CD4-positive, CD25-positive, alpha-beta regulatory T cell (primary cell): ENCODE results near the gene PDE4D. TPM values are rescaled to one million over a fixed set of nuclear protein-coding genes. Genes with fewer than 3 reads are reported as not detected.

Source experiments
- ATAC-seq, 2 donors: fragments of 150-1000 bp; cut with Tn5 transposase; one replicate each; pipeline ENCODE4 v1.10.0; 2021; ENCODE audit warnings: low read depth in 2 of 2, moderate number of reproducible peaks in 2 of 2, moderate library complexity in 1 of 2
- DNase-seq, 3 donors: peaks; one replicate each; pipeline versions ENCODE4 v3.0.0 to v3.0.0-alpha.2; 2012 to 2022; ENCODE audit warnings: mixed read lengths in 1 of 3
- H3K27ac ChIP-seq: one replicate; pipeline ENCODE4 v1.7.0; 2013; ENCODE audit warnings: mild to moderate bottlenecking, low read length; ENCODE audit not compliant: insufficient read depth, poor library complexity, severe bottlenecking
- H3K27me3 ChIP-seq: one replicate; pipeline ENCODE4 v1.7.0; 2013; ENCODE audit warnings: low read length; ENCODE audit not compliant: control insufficient read depth, insufficient read depth
- H3K36me3 ChIP-seq: one replicate; pipeline ENCODE4 v1.7.0; 2013; ENCODE audit warnings: mild to moderate bottlenecking, low read length, moderate library complexity; ENCODE audit not compliant: control insufficient read depth, insufficient read depth
- H3K4me1 ChIP-seq: 2 replicates; pipeline ENCODE4 v1.7.0; 2013; ENCODE audit warnings: mild to moderate bottlenecking, low read length; ENCODE audit not compliant: insufficient read depth, control insufficient read depth, poor library complexity, severe bottlenecking
- H3K4me3 ChIP-seq: one replicate; pipeline ENCODE4 v1.7.0; 2013; ENCODE audit warnings: low read depth, mild to moderate bottlenecking, low read length, moderate library complexity
- H3K9me3 ChIP-seq, 2 experiments: 1 replicate in 1 of 2; 2 replicates in 1 of 2; pipeline ENCODE4 v1.7.0; 2013; ENCODE audit warnings: low read length in 2 of 2, mild to moderate bottlenecking in 1 of 2, moderate library complexity in 1 of 2; ENCODE audit not compliant: control insufficient read depth in 2 of 2
- H3K27ac Mint-ChIP-seq, 3 donors: one replicate each; pipeline ENCODE4 v1.8.0; 2020 to 2022; ENCODE audit warnings: mild to moderate bottlenecking in 3 of 3, mixed read lengths in 3 of 3, moderate library complexity in 2 of 3
- H3K27me3 Mint-ChIP-seq: one replicate; pipeline ENCODE4 v1.8.0; 2022; ENCODE audit warnings: mild to moderate bottlenecking, mixed read lengths
- H3K36me3 Mint-ChIP-seq: one replicate; pipeline ENCODE4 v1.8.0; 2020; ENCODE audit warnings: mixed read lengths
- H3K4me1 Mint-ChIP-seq, 4 donors: one replicate each; pipeline ENCODE4 v1.8.0; 2020 to 2022; ENCODE audit warnings: mixed read lengths in 4 of 4, mild to moderate bottlenecking in 1 of 4
- H3K4me3 Mint-ChIP-seq, 4 donors: one replicate each; pipeline ENCODE4 v1.8.0; 2020 to 2022; ENCODE audit warnings: mild to moderate bottlenecking in 4 of 4, mixed read lengths in 4 of 4, moderate library complexity in 3 of 4
- H3K9me3 Mint-ChIP-seq, 7 donors: one replicate each; pipeline ENCODE4 v1.8.0; 2020 to 2022; ENCODE audit warnings: mixed read lengths in 7 of 7, mild to moderate bottlenecking in 3 of 7, moderate library complexity in 2 of 7
- polyA plus RNA-seq, 4 donors: library from polyadenylated mRNA; unstranded; fragments of 300-500 nt; fragmentation: Illumina TruSeq; gene quantifications; one replicate each; pipeline ENCODE4 v1.2.3, GENCODE V29; 2021
- total RNA-seq: library from RNA; stranded (reverse); gene quantifications from one replicate; pipeline ENCODE4 v1.2.3, GENCODE V29; 2022

The PDE4D gene
- total and polyA plus RNA-seq, 5 donors from 2014 or later = 2.1 to 39.9 (median 4.8) TPM

DNA sequence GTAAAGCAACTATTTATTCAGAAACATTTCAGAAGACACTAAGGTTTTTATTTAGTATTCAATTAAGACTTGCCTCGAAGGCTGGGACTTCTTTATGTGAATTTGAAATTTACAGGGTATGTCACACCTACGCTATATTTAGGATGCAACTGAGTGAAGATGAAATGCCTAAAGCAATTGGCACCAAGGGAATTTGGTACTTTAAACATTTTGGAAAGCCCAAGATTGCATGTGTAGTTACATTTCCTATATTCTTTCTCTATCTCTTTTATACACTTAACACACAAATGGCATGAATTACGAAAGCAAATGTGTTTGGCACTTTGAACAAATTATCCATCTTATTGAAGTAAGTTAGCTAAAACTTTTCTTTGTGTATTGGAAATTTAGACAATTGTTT lies 633.3 kb downstream of the PDE4D start:
- Histone ChIP-seq H3K9me3 (no peaks in the 10 kb centered on the region), H3K27ac (no peak overlapping the region), H3K4me1 (no peaks in the 10 kb centered on the region), H3K4me3 (no peak overlapping the region), H3K36me3 (no peaks in the 10 kb centered on the region), H3K27me3 (no peaks in the 10 kb centered on the region)
- no peaks in the 10 kb centered on the region for H3K4me1 Mint-ChIP-seq
- peaks cover 5% of the 10 kb centered on the region for H3K27me3 Mint-ChIP-seq
- DNase-seq = no peak
- no peak for ATAC-seq
- H3K27ac Mint-ChIP-seq = no peak overlapping the region
- H3K36me3 Mint-ChIP-seq = no peaks in the 10 kb centered on the region
- H3K4me3 Mint-ChIP-seq = no peak overlapping the region
- H3K9me3 Mint-ChIP-seq = no peaks in the 10 kb centered on the region

DNA sequence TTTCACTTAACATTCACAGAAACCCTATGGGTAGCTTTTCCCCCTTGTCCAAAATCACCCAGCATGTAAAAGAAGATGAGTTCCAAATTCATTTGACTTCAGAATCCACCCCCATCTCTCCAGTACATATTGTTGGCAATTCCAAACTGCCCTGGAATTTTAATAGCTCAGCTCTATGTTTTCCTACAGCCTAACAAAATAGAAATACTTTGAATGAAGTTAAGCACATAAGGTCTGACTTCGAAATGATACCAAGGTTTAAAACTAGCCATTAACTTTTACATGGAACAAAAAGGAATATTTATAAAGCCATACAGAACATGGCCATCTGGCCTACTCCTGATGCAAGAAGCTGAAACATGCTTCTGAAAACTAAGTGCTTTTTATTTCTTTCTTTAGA lies 634.3 kb downstream of the PDE4D start:
- ATAC-seq = no peak
- peaks cover 6% of the 10 kb centered on the region for H3K27me3 Mint-ChIP-seq

DNA sequence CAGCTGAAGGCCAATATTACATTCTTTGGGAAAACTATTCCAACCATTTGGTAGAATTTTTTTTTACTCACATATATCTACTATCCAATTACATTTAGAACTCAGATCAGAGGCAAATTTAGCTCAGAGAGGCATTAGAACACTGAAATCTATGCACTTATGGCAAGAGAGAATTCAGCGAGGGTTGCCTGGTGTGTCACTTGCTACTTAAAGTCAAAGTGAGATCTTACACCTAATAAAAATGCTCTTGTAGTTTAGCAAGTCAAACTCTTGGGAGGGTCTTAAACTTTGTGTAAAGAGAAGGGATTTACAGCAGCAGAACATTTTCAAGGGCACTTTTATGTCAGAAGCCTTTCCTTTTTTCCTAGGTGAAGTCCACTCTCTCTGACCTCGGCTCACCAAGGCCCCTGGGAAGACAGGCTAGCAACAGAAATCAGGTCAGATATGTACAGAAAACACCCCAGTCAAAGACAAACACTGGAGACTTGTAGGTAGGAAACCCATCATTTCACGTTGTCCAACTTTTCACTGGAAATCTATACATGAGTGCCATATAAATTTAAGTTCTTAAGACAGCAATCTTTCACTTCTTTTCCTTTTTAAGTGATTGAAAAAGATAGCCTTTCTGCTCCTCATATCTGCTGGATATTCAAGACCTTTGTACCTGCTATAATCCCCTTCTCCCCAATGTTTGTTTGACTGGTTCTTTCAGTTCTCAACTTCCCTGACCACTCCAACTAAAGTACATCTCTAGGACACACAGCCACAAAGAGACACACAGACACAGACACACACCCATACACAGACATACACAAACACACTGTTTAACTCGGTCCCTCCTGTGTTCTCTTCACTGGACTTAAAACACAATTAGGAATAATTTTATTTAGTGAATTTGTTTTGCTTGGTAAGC lies 635.8 kb downstream of the PDE4D start:
- H3K4me1 Mint-ChIP-seq = no peaks in the 10 kb centered on the region
- no peaks in the 10 kb centered on the region for H3K9me3 Mint-ChIP-seq
- no peak overlapping the region for H3K4me3 ChIP-seq
- DNase-seq (no peak), ATAC-seq (no peak)
- H3K4me1 ChIP-seq = no peaks in the 10 kb centered on the region
- no peak overlapping the region for H3K27ac Mint-ChIP-seq
- no peak overlapping the region for H3K4me3 Mint-ChIP-seq
- H3K36me3 Mint-ChIP-seq = no peaks in the 10 kb centered on the region
- no peaks in the 10 kb centered on the region for H3K36me3 ChIP-seq
- no peaks in the 10 kb centered on the region for H3K27me3 ChIP-seq
- no peaks in the 10 kb centered on the region for H3K9me3 ChIP-seq
- H3K27me3 Mint-ChIP-seq = peaks cover 9% of the 10 kb centered on the region
- H3K27ac ChIP-seq = no peak overlapping the region

More for the DNA sequence above, 634.3 kb downstream of the PDE4D start:
- H3K27me3 ChIP-seq = no peaks in the 10 kb centered on the region
- no peak for DNase-seq
- H3K9me3 ChIP-seq = no peaks in the 10 kb centered on the region
- H3K36me3 ChIP-seq = no peaks in the 10 kb centered on the region
- Mint-ChIP-seq H3K4me3 (no peak overlapping the region), H3K27ac (no peak overlapping the region), H3K9me3 (no peaks in the 10 kb centered on the region), H3K36me3 (no peaks in the 10 kb centered on the region), H3K4me1 (no peaks in the 10 kb centered on the region)
- no peaks in the 10 kb centered on the region for H3K4me1 ChIP-seq
- no peak overlapping the region for H3K4me3 ChIP-seq
- H3K27ac ChIP-seq = no peak overlapping the region

DNA sequence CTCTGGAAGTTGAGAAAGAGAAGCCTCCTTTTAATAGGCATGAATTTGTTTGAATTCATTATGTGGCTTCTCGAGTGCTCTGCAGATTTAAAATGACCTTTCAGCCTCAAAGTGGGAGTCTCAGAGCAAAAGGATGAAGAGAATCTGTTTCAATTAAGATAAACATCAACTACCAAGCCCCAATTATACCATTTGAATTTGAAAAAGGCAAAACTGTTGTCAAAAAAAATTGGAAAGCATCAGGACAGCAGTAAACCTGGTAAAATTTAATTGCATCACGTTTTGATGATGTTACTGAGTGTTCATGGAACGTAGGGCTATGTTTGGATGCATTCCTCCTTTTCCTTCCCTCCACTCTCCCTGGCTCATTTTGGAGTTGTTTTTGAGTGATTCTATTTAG lies 637.2 kb downstream of the PDE4D start:
- Mint-ChIP-seq H3K27ac (no peak overlapping the region), H3K4me3 (no peak overlapping the region), H3K9me3 (peaks cover 0 to 2% (median 0%) of the 10 kb centered on the region in 7 donors), H3K27me3 (peaks cover 9% of the 10 kb centered on the region), H3K4me1 (no peaks in the 10 kb centered on the region), H3K36me3 (no peaks in the 10 kb centered on the region)
- no peaks in the 10 kb centered on the region for H3K36me3 ChIP-seq
- no peaks in the 10 kb centered on the region for H3K27me3 ChIP-seq
- H3K27ac ChIP-seq = no peak overlapping the region
- ATAC-seq (no peak), DNase-seq (no peak)
- no peak overlapping the region for H3K4me3 ChIP-seq
- no peaks in the 10 kb centered on the region for H3K4me1 ChIP-seq
- no peaks in the 10 kb centered on the region for H3K9me3 ChIP-seq

DNA sequence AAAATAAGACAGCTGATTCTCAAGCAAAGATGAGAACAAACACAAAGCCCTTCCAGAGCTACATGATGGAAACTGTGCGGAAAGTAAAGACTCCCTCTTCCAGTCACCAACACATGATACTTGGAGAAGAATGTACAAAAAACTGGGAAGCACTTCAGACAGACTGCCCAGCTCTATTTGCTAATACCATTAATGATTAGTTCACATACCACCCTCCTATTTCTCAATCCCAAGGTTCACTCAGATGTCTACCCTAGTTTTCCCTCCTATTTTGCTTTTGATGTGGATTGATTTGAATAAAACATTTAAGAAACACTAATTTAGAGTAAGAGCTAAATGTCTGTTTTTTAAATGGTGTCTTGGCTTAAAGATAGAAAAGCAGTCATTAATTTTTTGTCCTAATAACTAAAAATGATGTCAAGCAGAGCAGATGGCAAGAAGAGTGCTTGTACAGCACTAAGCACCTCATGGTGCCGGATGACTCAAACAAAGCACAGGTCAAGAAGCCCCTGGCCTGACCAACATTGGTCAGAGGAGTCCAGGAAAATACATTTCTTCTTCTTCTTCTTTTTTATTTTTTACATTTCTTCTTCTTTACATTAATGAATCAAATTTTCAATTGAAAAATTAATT lies 639.4 kb downstream of the PDE4D start:
- Histone ChIP-seq H3K4me1 (no peaks in the 10 kb centered on the region), H3K36me3 (no peaks in the 10 kb centered on the region), H3K27ac (no peak overlapping the region), H3K27me3 (no peaks in the 10 kb centered on the region), H3K9me3 (no peaks in the 10 kb centered on the region), H3K4me3 (no peak overlapping the region)
- H3K4me3 Mint-ChIP-seq = no peak overlapping the region
- H3K27me3 Mint-ChIP-seq = peaks cover 9% of the 10 kb centered on the region
- no peaks in the 10 kb centered on the region for H3K36me3 Mint-ChIP-seq
- DNase-seq (no peak), ATAC-seq (no peak)
- H3K27ac Mint-ChIP-seq = no peak overlapping the region
- peaks cover 0 to 2% (median 0%) of the 10 kb centered on the region in 7 donors for H3K9me3 Mint-ChIP-seq
- H3K4me1 Mint-ChIP-seq = no peaks in the 10 kb centered on the region

DNA sequence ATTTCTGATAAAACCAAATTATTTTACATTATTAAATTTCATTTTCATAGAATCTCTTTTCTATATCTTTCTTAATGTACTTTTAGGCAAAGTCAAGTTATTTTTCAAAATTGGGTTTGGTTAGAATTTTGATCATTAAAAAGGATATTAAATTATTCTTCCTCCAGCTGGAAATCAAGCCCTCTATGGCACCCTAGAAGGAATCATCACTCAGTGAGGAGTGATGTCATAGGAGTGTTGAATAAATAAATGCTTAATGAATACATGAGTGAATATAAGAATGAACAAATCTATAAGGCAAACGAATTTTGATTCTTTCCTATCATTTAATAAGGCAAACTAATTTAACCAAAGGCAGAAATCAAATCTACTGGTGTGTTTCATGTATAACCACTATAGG lies 639.9 kb downstream of the PDE4D start:
- H3K36me3 ChIP-seq = no peaks in the 10 kb centered on the region
- Mint-ChIP-seq H3K4me3 (no peak overlapping the region), H3K4me1 (no peaks in the 10 kb centered on the region), H3K27ac (no peak overlapping the region), H3K9me3 (peaks cover 0 to 2% (median 0%) of the 10 kb centered on the region in 7 donors), H3K27me3 (peaks cover 9% of the 10 kb centered on the region), H3K36me3 (no peaks in the 10 kb centered on the region)
- H3K9me3 ChIP-seq = no peaks in the 10 kb centered on the region
- no peaks in the 10 kb centered on the region for H3K27me3 ChIP-seq
- no peak overlapping the region for H3K4me3 ChIP-seq
- H3K27ac ChIP-seq = no peak overlapping the region
- ATAC-seq (no peak), DNase-seq (no peak)
- no peaks in the 10 kb centered on the region for H3K4me1 ChIP-seq

DNA sequence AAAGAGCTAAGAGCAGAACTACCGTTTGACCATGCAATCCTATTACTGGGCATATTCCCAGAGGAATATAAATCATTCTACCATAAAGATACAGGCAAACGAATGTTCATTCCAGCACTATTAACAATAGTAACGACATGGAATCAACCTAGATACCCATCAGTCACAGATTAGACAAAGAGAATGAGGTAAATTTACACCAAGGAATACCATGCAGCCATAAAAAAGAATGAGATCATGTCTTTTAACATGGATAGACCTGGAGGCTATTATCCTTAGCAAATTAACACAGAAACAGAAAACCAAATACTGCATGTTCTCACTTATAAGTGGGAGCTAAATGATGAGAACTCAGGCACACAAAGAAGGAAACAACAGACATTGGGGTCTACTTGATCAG lies 641.9 kb downstream of the PDE4D start:
- H3K9me3 ChIP-seq = no peaks in the 10 kb centered on the region
- Mint-ChIP-seq H3K36me3 (no peaks in the 10 kb centered on the region), H3K4me1 (no peaks in the 10 kb centered on the region), H3K4me3 (no peak overlapping the region), H3K9me3 (peaks cover 0 to 2% (median 0%) of the 10 kb centered on the region in 7 donors), H3K27ac (no peak overlapping the region), H3K27me3 (peaks cover 13% of the 10 kb centered on the region)
- H3K4me1 ChIP-seq = no peaks in the 10 kb centered on the region
- no peak overlapping the region for H3K4me3 ChIP-seq
- no peaks in the 10 kb centered on the region for H3K36me3 ChIP-seq
- H3K27ac ChIP-seq = no peak overlapping the region
- ATAC-seq (no peak), DNase-seq (no peak)
- peaks cover 1% of the 10 kb centered on the region for H3K27me3 ChIP-seq
